ENCODE results near the gene LATS2.

LATS2 gene

DNA sequence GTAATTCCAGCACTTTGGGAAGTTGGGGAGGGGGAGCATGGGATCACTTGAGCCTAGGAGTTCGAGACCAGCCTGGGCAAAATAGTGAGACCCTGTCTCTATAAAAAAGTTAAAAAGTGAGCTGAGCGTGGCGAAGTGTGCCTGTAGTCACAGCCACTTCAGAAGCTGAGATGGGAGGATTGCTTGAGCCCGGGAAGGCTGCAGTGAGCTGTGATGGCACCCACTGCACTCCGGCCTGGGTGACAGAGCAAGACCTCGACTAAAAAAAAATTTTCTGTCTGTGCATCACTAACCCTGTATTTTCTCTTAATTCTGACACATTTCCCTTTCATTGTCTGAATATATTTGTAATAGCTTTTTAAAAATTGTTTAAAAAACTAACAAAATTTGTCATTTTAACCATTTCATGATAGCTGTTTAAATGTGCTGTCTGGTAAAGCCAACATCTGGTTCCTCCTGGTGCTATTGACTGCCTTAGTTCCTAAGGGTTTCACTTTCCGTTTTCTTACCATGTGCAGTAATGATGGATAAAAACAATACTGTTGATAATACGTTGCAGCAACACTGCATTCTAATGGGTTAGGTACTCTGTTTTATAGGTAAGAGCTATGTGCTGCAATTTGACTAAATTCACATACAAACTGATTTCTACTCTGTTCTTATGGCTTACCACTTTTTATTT lies 29.7 kb downstream of the LATS2 start:
- DNase-seq (ENCODE audit: extremely low read depth, low read depth), result no peak
- TF ChIP-seq, protein P1, sequence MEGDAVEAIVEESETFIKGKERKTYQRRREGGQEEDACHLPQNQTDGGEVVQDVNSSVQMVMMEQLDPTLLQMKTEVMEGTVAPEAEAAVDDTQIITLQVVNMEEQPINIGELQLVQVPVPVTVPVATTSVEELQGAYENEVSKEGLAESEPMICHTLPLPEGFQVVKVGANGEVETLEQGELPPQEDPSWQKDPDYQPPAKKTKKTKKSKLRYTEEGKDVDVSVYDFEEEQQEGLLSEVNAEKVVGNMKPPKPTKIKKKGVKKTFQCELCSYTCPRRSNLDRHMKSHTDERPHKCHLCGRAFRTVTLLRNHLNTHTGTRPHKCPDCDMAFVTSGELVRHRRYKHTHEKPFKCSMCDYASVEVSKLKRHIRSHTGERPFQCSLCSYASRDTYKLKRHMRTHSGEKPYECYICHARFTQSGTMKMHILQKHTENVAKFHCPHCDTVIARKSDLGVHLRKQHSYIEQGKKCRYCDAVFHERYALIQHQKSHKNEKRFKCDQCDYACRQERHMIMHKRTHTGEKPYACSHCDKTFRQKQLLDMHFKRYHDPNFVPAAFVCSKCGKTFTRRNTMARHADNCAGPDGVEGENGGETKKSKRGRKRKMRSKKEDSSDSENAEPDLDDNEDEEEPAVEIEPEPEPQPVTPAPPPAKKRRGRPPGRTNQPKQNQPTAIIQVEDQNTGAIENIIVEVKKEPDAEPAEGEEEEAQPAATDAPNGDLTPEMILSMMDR (IDR thresholded peaks at IDR 0.05; ENCODE audit: low read depth, low read length), result no peak

DNA sequence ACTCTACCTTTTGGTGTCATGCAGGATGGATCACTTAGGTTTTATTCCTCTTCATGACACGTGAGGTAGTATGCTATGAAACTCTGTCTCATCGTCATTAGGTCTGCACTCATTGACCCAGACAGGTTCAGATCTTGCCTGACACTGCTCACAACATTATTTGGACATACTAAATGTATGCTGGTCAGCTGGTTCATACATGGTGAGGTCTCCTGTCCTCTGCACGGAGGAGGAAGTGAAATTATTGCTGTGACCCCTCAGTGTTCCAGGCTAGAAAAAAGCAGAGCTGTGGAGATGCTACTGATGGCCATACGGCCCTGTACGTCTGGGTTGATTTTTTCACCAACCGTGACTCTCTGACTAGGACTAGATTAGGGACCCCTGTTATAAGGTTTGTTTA lies 35.8 kb downstream of the LATS2 start:
- TF ChIP-seq, protein P1 (IDR thresholded peaks at IDR 0.05; ENCODE audit: low read depth, low read length), result no peak
- no peak for DNase-seq (ENCODE audit: extremely low read depth, low read depth)

DNA sequence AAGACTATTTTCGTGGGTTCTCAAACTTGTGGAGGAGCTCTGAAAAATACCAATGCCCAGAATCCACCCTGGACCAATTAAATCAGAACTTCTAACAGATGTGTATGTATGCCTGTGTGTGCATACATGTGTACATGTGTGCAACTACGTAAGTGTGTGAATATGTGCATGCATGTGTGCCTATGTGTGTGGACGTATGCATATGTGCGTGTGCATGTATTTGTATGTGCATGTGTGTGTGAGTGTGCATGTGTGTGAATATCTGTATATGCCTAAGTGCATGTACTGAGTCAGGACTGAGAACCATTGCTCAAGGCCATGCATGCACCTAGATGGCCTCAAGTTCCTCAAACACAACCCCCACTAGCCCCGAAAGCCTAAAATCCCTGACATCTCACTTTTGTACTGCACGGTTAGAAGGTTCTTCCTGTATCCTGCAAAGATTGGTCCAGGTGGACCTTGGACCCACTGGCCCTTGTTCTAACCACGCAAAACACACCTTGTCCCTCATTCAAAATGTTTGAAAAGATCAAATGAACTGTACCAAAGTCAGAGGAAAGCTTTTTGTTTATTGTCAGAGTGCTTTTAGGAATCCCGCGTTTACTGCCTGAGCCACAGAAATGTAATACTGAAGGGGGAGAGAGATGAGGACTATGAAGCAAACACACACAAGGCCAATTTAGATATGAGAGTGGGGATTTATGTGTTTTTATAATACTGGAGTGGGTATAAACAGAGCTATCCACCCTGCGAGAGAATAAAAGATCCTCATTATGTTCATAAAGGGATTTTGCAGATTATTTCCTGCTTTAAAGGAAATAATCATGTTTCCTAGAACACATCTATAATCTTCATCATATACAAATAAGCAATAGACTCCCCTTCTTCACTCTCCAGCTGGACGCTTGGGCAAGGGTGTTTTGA lies 39.1 kb downstream of the LATS2 start:
- no peak for DNase-seq (ENCODE audit: extremely low read depth, low read depth)
- TF ChIP-seq, protein P1 (IDR thresholded peaks at IDR 0.05; ENCODE audit: low read depth, low read length), result no peak

DNA sequence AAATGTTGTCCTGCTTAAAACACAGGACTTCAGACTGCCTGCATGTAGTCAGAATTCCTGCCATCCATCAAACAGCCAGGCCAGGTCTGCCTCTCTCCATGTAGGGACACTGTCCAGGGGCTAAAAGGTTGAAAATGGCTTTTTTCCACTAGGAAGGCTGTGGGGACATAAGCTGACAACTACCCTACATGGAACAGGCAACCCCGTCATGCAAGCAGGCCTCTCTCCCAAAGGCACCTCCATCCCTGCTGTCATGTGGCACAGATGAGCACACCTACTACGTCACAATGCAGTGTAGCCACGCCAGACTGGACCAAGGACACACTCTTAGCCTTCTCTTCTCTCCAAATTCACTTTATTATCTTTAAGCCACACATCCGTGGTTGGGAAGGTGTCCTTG lies 40.8 kb downstream of the LATS2 start:
- TF ChIP-seq, protein P1 (IDR thresholded peaks at IDR 0.05; ENCODE audit: low read depth, low read length), result no peak
- no peak for DNase-seq (ENCODE audit: extremely low read depth, low read depth)

GRCh38 chr13:21020176-21020575 lies 41.2 kb downstream of the LATS2 start:
- no peak for DNase-seq (ENCODE audit: extremely low read depth, low read depth)
- TF ChIP-seq, protein P1 (IDR thresholded peaks at IDR 0.05; ENCODE audit: low read depth, low read length), result no peak

- TF ChIP-seq, protein P1 (IDR thresholded peaks at IDR 0.05; ENCODE audit: low read depth, low read length), result no peak
- no peak for DNase-seq (ENCODE audit: extremely low read depth, low read depth)
These were observed 43.2 kb downstream of the LATS2 start for GRCh38 chr13:21018220-21018619.

- TF ChIP-seq, protein P1 (IDR thresholded peaks at IDR 0.05; ENCODE audit: low read depth, low read length), result no peak
- no peak for DNase-seq (ENCODE audit: extremely low read depth, low read depth)
These were observed 44.9 kb downstream of the LATS2 start for GRCh38 chr13:21016487-21016886.
